GM23248 (cell line): Measurements from ENCODE around the gene TFB2M.

Experiments used
- EZH2 ChIP-seq: fragments of 200-600 bp; sonication (generic); IDR thresholded peaks from 2 replicates; pipeline ENCODE4 v1.6.1; 2018; ENCODE audit warnings: antibody characterized with exemption, mild to moderate bottlenecking; ENCODE audit not compliant: insufficient read depth, poor library complexity, severe bottlenecking
- EZH2phosphoT487 ChIP-seq: fragments of 200-600 bp; sonication (generic); IDR thresholded peaks from 2 replicates; pipeline ENCODE4 v1.6.1; 2018; ENCODE audit warnings: antibody characterized with exemption, moderate library complexity, mild to moderate bottlenecking, low read depth; ENCODE audit not compliant: insufficient read depth

DNA sequence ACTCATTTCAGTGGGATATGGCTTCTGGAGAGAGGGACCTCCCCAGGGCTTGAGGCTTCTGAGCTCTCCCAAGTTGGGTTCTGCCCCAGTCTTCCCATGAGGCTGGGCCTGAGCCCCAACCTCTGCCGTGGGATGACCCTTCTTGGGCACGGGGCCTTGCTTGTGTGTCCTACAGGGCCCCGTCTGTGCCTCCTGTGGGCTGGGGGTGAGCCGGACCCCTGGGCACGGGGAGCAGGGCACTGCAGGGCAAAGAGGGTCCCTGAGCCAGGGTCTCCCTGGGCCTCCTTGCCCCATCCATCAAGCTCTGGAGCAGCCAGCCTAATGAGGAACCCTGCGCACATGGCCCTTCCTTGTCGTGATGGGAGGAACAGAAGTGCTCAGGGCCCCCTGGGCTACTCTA, 53.8 kb downstream of the TFB2M start:
- no peak for TF ChIP-seq EZH2
- no peak for TF ChIP-seq EZH2phosphoT487
